Heart right ventricle (tissue), 16 donors: ENCODE measurements around the gene SND1. TPM values are rescaled to one million over a fixed set of nuclear protein-coding genes. Genes with fewer than 3 reads are reported as not detected.
A peak's percentile ranks its signal among the peaks of the same experiment; 100 is the strongest.

Experiments
- ATAC-seq, 8 donors: fragments of 200-7000 bp; cut with Tn5 transposase; one replicate each; pipeline ENCODE4 v1.9.1; 2020; ENCODE audit warnings: mild to moderate bottlenecking in 8 of 8, moderate library complexity in 8 of 8, moderate number of reproducible peaks in 1 of 8
- DNase-seq, 2 donors: peaks; one replicate each; pipeline ENCODE4 v3.0.0-alpha.2; 2020
- H3K27ac ChIP-seq, 10 donors: fragments of 200-600 bp; sonication (generic) in 2 of 10; one replicate each; pipeline versions ENCODE4 v1.5.0 to v1.8.0; 2020 to 2022; ENCODE audit warnings: mild to moderate bottlenecking in 3 of 10
- H3K27me3 ChIP-seq, 7 donors: fragments of 200-600 bp; one replicate each; pipeline ENCODE4 v1.8.0; 2021 to 2022; ENCODE audit warnings: mild to moderate bottlenecking in 2 of 7
- H3K36me3 ChIP-seq, 9 donors: fragments of 200-600 bp; sonication (generic) in 1 of 9; one replicate each; pipeline versions ENCODE4 v1.5.0 to v1.8.0; 2020 to 2022; ENCODE audit warnings: mild to moderate bottlenecking in 2 of 9
- H3K4me1 ChIP-seq, 9 donors: fragments of 200-600 bp; sonication (generic) in 1 of 9; one replicate each; pipeline versions ENCODE4 v1.5.0 to v1.8.0; 2020 to 2022; ENCODE audit warnings: mild to moderate bottlenecking in 4 of 9
- H3K4me3 ChIP-seq, 10 donors: fragments of 200-600 bp; sonication (generic) in 2 of 10; one replicate each; pipeline versions ENCODE4 v1.5.0 to v1.8.0; 2020 to 2022; ENCODE audit warnings: mild to moderate bottlenecking in 7 of 10, moderate library complexity in 2 of 10
- H3K9me3 ChIP-seq, 11 donors: fragments of 200-600 bp in 10 of 11; sonication (generic) in 2 of 11; one replicate each; pipeline versions ENCODE4 v1.5.0 to v1.8.0; 2013 to 2022; ENCODE audit warnings: mild to moderate bottlenecking in 2 of 11, control low read depth in 1 of 11, moderate library complexity in 1 of 11
- WGBS, 2 donors: extraction: QIAGEN DNeasy Blood & Tissue Kit; methylation state at CpG; one replicate each; pipeline ENCODE4 v1.1.7; 2013; ENCODE audit warnings: inconsistent platforms in 1 of 2; 5-methylcytosine and 5-hydroxymethylcytosine counted together
- intact Hi-C, 10 donors: fragments of 100-400 bp; cut with DNase I; formaldehyde crosslinking; loops; one replicate each; pipeline versions ENCODE4 v1.11.1 to v1.14.2; 2022
- polyA plus RNA-seq, 2 donors: library from polyadenylated mRNA; stranded (reverse); fragments of 200-250 nt; gene quantifications; one replicate each; pipeline ENCODE4 v1.2.3, GENCODE V29; 2013
- total RNA-seq, 10 donors: library from RNA; stranded (reverse); fragmentation: NEBNext Ultra II Directional in 3 of 10; extraction: Animal tissue kit (Norgen Biotek cat#: 25700) in 3 of 10; gene quantifications; one replicate each; pipeline versions ENCODE4 v1.2.1 to v1.2.4, GENCODE V29; 2021 to 2023
- TF ChIP-seq, protein P1 (sequence below), 9 donors: fragments of 200-600 bp; sonication (generic) in 2 of 9; IDR thresholded peaks; one replicate each; pipeline versions ENCODE4 v1.5.0 to v1.8.0; 2021 to 2022; ENCODE audit warnings: antibody characterized with exemption in 9 of 9, mild to moderate bottlenecking in 5 of 9, moderate library complexity in 1 of 9
- donor health status: Arrhythmogenic right ventricular cardiomyopathy.
- donor health status: ischemic (EF 13 %, LVEDD 7.1; RV severe dilation, severe dysfunction).
- donor health status: healthy with polysubstance abuse.
- donor health status: DM: no; HTN: yes; CAD: no.
- donor health status: DM: no; HTN: no; CAD: no.
- donor health status: ischemic (EF 25% LVEDD 6.9; RV normal size, moderate dysfunction).
- donor health status: ischemic (EF 25% LVEDD 5.7; RV mildly dilated, moderate dysfunction).
- donor health status: healthy.
- donor health status: DM: yes; HTN: yes; CAD: no.
- donor health status: Ischemic cardiomyopathy.
- donor health status: ischemic (EF 35%, LVEDD 5.7; RV mildly dilated, moderate dysfunction).
- donor health status: nonischemic (EF 11% LVEDD 7.7; RV severe dilation, severe dysfunction).
- donor health status: DM: yes; HTN: yes; CAD: no.
- donor health status: PGD.
- donor health status: ischemic (EF 29% LVEDD 5.4; RV normal size, mild dysfunction).
- donor health status: nonischemic (EF 23%, LVEDD 6.1; RV moderate dilation, normal function).

Gene SND1
- total and polyA plus RNA-seq, 12 donors: 39.9 to 107 (median 80.8) TPM

DNA sequence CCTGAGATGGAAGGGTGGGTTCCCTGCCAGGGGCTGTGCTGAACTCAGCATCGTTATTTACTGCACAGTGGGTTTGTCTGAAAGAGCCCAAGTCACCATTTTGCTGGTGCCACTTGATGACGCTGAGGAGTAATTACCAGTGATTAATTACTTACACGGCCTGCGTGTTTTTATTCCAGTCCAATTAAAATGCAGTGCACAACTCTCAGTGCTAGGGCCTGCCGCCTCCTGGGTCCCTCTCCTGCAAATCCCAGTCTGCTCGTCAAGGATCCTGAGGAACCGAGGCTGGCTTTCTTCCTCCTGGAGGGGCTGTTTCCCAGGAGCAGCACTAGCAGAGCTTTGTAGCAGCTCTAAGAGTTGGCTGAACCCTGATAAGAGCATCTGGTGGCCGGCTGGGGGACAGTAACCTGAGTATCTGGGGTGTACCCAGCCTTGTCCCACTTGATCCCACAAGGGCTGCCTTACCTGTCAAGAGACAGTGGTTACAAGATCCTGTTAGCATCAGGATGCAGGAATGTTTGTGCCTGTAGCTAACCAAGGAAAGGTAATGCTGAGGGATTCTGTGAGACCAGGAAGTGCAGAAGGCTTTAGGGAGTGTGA lies 424.3 kb downstream of the SND1 start:
- no peaks in the 10 kb centered on the region for H3K9me3 ChIP-seq
- H3K36me3 ChIP-seq: peaks cover 0 to 73% (median under 1%) of the 10 kb centered on the region in 9 donors
- ATAC-seq (no peak), DNase-seq (no peak)
- intact Hi-C loops: no loop called here
- no peaks in the 10 kb centered on the region for H3K27me3 ChIP-seq
- H3K27ac ChIP-seq: no peak overlapping the region
- peaks cover 0 to 37% (median 16%) of the 10 kb centered on the region in 9 donors for H3K4me1 ChIP-seq
- TF ChIP-seq, protein P1, sequence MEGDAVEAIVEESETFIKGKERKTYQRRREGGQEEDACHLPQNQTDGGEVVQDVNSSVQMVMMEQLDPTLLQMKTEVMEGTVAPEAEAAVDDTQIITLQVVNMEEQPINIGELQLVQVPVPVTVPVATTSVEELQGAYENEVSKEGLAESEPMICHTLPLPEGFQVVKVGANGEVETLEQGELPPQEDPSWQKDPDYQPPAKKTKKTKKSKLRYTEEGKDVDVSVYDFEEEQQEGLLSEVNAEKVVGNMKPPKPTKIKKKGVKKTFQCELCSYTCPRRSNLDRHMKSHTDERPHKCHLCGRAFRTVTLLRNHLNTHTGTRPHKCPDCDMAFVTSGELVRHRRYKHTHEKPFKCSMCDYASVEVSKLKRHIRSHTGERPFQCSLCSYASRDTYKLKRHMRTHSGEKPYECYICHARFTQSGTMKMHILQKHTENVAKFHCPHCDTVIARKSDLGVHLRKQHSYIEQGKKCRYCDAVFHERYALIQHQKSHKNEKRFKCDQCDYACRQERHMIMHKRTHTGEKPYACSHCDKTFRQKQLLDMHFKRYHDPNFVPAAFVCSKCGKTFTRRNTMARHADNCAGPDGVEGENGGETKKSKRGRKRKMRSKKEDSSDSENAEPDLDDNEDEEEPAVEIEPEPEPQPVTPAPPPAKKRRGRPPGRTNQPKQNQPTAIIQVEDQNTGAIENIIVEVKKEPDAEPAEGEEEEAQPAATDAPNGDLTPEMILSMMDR (IDR thresholded peaks at IDR 0.05): no peak
- no peak overlapping the region for H3K4me3 ChIP-seq
- 81 to 87% methylated on average over 8 of the region's 8 CpGs for WGBS, 2 donors

DNA sequence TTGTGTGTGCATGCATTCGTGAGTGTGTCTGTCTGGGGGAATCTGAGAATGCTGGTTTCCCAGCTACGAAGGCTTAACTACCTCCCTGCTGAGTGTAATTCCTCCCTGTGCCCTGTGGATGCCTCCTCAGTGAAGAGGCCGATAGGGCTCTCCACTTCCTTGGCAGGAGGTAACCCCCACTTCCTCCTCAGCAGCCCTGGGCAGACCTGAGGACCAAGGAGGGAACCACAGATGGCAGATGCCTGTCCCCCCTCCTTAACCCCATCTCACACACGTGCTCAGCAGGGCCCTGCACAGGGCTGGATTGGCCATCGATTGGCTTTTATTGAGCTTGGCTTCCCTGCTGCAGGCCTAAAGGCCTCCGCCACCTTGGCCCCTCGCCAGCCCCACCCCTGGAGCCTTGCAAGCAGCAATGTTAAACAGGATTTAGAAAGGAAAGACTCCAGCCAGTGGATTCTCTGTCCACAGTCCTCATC lies 424.8 kb downstream of the SND1 start:
- Histone ChIP-seq H3K4me1 (peaks cover 0 to 38% (median 20%) of the 10 kb centered on the region in 9 donors), H3K36me3 (peaks cover 0 to 79% (median 5%) of the 10 kb centered on the region in 9 donors), H3K27me3 (no peaks in the 10 kb centered on the region), H3K4me3 (no peak overlapping the region), H3K27ac (no peak overlapping the region), H3K9me3 (no peaks in the 10 kb centered on the region)
- peak; percentile 41 to 65 for DNase-seq
- peak in 4 of 8 donors; percentile 14 to 34 (median 16) for ATAC-seq
- TF ChIP-seq, protein P1 (IDR thresholded peaks at IDR 0.05): no peak
- WGBS, 2 donors: 51 to 66% methylated on average over 7 of the region's 7 CpGs
- intact Hi-C loops: no loop called here

DNA sequence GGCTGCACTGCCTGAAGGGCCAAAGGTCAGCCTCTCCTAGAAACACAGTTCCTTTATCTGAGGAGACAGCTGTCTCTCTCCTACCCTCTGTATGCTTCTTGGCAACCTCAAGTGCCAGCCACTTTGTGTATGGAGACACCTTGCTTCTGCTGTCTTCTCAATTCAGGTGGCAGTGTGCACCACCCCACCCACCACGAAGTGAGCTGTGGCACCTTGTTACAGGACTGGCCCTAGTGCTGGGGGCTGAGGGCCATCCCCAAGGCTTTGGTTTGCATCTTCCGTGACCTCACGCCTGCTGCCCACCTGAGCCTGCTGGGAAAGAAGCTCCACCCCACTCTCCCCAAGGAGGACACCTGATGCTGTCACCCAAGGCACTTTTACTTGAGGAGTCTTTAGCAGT lies 426.3 kb downstream of the SND1 start:
- Histone ChIP-seq H3K27me3 (no peaks in the 10 kb centered on the region), H3K4me3 (no peak overlapping the region), H3K9me3 (no peaks in the 10 kb centered on the region), H3K4me1 (peaks cover 0 to 50% (median 25%) of the 10 kb centered on the region in 9 donors), H3K27ac (no peak overlapping the region), H3K36me3 (peaks cover 0 to 90% (median 8%) of the 10 kb centered on the region in 9 donors)
- DNase-seq (no peak), ATAC-seq (no peak)
- TF ChIP-seq, protein P1 (IDR thresholded peaks at IDR 0.05): no peak
- WGBS, 2 donors: 92 to 99% methylated on average over 3 of the region's 3 CpGs
- intact Hi-C loops: no loop called here

DNA sequence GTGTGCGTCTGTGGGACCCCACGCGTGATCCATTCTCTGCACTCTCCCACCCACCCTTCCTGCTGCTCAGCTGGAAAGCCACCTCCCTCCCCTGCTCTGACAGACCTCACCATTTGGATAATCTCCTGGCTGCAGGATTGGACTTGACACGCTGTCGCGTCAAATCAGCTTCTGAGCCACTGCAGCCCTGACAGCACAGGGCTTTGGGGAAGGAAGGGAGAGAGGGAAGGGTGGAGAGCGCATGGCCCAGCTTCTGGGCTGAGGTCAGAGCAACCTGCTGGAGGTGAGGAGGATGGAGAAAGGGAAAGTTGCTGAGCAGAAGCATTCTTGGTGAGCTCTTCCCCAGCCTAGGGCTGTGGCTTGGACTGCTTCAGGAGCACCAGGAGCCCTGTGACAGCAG lies 428.2 kb downstream of the SND1 start:
- Histone ChIP-seq H3K9me3 (no peaks in the 10 kb centered on the region), H3K4me3 (no peak overlapping the region), H3K27me3 (no peaks in the 10 kb centered on the region), H3K27ac (no peak overlapping the region), H3K36me3 (peaks cover 0 to 90% (median 9%) of the 10 kb centered on the region in 9 donors), H3K4me1 (peaks cover 0 to 51% (median 24%) of the 10 kb centered on the region in 9 donors)
- intact Hi-C loops: loop anchor here in 1 of 10 donors (5.0 kb wide), 1 partner anchor 33 kb away; no protein-coding TSS in a partner anchor
- no peak for DNase-seq
- 94 to 96% methylated on average over 7 of the region's 7 CpGs for WGBS, 2 donors
- ATAC-seq: no peak
- TF ChIP-seq, protein P1 (IDR thresholded peaks at IDR 0.05): no peak
